Neural progenitor cell (in vitro differentiated cells): Measurements from ENCODE around the gene PMVK. TPM values are rescaled to one million over a fixed set of nuclear protein-coding genes. Genes with fewer than 3 reads are reported as not detected.

Experiments
- DNase-seq: peaks from one replicate; pipeline ENCODE4 v3.0.0-alpha.2; 2016; ENCODE audit warnings: low spot score
- H2AFZ ChIP-seq: fragments of 200-600 bp; sonication (generic); replicated peaks from 2 replicates; pipeline ENCODE4 v1.6.1; 2016; ENCODE audit warnings: antibody characterized with exemption
- H3F3A ChIP-seq: fragments of 200-600 bp; sonication (generic); 2 replicates; pipeline ENCODE4 v1.6.1; 2016; ENCODE audit warnings: antibody characterized with exemption, low read depth
- H3K27ac ChIP-seq: fragments of 200-600 bp; sonication (generic); 2 replicates; pipeline ENCODE4 v1.5.1; 2016; ENCODE audit warnings: mild to moderate bottlenecking
- H3K27me3 ChIP-seq: fragments of 200-600 bp; sonication (generic); 2 replicates; pipeline ENCODE4 v1.6.1; 2016; ENCODE audit warnings: mild to moderate bottlenecking, moderate library complexity
- H3K36me3 ChIP-seq: fragments of 200-600 bp; sonication (generic); 2 replicates; pipeline ENCODE4 v1.5.1; 2016
- H3K4me1 ChIP-seq: fragments of 200-600 bp; sonication (generic); 2 replicates; pipeline ENCODE4 v1.6.1; 2016; ENCODE audit warnings: mixed run types
- H3K4me2 ChIP-seq: fragments of 200-600 bp; sonication (generic); 2 replicates; pipeline ENCODE4 v1.6.1; 2016
- H3K4me3 ChIP-seq: fragments of 200-600 bp; sonication (generic); 2 replicates; pipeline ENCODE4 v1.5.1; 2016
- H3K79me2 ChIP-seq: fragments of 200-600 bp; sonication (generic); 2 replicates; pipeline ENCODE4 v1.6.1; 2016; ENCODE audit warnings: low read depth
- H3K9ac ChIP-seq: fragments of 200-600 bp; sonication (generic); 2 replicates; pipeline ENCODE4 v1.6.1; 2016
- H3K9me3 ChIP-seq: fragments of 200-600 bp; sonication (generic); 2 replicates; pipeline ENCODE4 v1.5.1; 2016; ENCODE audit warnings: low read depth
- H4K20me1 ChIP-seq: fragments of 200-600 bp; sonication (generic); 2 replicates; pipeline ENCODE4 v1.6.1; 2016; ENCODE audit warnings: low read depth
- H3K27ac Mint-ChIP-seq: 3 replicates; pipeline ENCODE4 v1.8.0; 2021; ENCODE audit warnings: mixed read lengths
- H3K27me3 Mint-ChIP-seq: 2 replicates; pipeline ENCODE4 v1.8.0; 2022; ENCODE audit warnings: low read depth, mild to moderate bottlenecking, inconsistent platforms, moderate library complexity, mixed read lengths; ENCODE audit not compliant: insufficient read depth
- H3K36me3 Mint-ChIP-seq: 3 replicates; pipeline ENCODE4 v1.8.0; 2021; ENCODE audit warnings: mixed read lengths
- H3K4me1 Mint-ChIP-seq: 3 replicates; pipeline ENCODE4 v1.8.0; 2021; ENCODE audit warnings: mixed read lengths
- H3K4me3 Mint-ChIP-seq: 3 replicates; pipeline ENCODE4 v1.8.0; 2021; ENCODE audit warnings: mild to moderate bottlenecking, moderate library complexity, mixed read lengths
- H3K9me3 Mint-ChIP-seq: 3 replicates; pipeline ENCODE4 v1.8.0; 2020; ENCODE audit warnings: mixed read lengths
- EZH2 ChIP-seq: fragments of 200-600 bp; sonication (generic); IDR thresholded peaks from 2 replicates; pipeline ENCODE4 v1.6.1; 2017; ENCODE audit warnings: antibody characterized with exemption, mild to moderate bottlenecking, moderate library complexity
- EZH2phosphoT487 ChIP-seq: fragments of 200-600 bp; sonication (generic); IDR thresholded peaks from 2 replicates; pipeline ENCODE4 v1.6.1; 2017; ENCODE audit warnings: antibody characterized with exemption
- total RNA-seq: library from RNA; depleted of rRNA; stranded (reverse); fragments of >200 nt; gene quantifications from 2 replicates; pipeline ENCODE4 v1.2.3, GENCODE V29; 2015; ENCODE audit warnings: low replicate concordance
- TF ChIP-seq, protein P1 (sequence below): fragments of 200-600 bp; sonication (generic); IDR thresholded peaks from 2 replicates; pipeline ENCODE4 v1.5.1; 2017; ENCODE audit warnings: antibody characterized with exemption, mild to moderate bottlenecking

Gene PMVK
- total RNA-seq, 1 donor from 2014 or later: 4.3 TPM

DNA sequence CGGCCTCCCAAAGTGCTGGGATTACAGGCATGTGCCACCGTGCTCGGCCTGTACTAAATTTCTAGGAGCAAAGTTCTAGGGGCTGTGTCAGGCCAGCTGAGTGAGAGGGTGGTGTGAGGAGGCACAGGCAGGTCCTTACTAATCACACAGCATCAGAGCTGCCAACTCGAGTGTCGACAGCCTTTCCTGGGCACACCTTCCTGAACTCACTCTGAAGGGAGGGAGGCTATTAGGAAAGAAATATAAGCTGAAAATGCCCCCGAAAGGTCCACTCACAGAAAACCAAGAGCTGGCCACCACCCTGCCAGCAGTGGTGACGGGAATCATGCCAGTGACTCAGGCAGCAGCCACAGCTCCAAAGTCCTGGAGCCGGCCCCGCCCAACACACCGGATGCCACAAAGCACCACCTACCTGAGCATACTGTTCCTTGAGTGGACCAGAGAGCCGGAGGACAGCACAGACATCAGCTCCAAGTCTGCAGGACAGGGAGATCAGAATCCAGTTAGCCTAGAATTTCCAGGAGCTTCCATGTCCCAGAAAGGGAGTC, 4.5 kb downstream of the PMVK start:
- Histone ChIP-seq H2AFZ (no peak overlapping the region), H3K36me3 (no peaks in the 10 kb centered on the region), H3K4me2 (no peak overlapping the region), H4K20me1 (no peaks in the 10 kb centered on the region), H3K9me3 (no peaks in the 10 kb centered on the region), H3K27ac (no peak overlapping the region), H3K4me3 (no peak overlapping the region), H3K79me2 (peaks cover 10% of the 10 kb centered on the region), H3K27me3 (no peaks in the 10 kb centered on the region), H3K4me1 (no peaks in the 10 kb centered on the region), H3F3A (peaks cover 7% of the 10 kb centered on the region), H3K9ac (no peak overlapping the region)
- no peak for DNase-seq
- H3K4me3 Mint-ChIP-seq: no peak overlapping the region
- H3K27ac Mint-ChIP-seq: no peak overlapping the region
- H3K9me3 Mint-ChIP-seq: no peaks in the 10 kb centered on the region
- peaks cover 8% of the 10 kb centered on the region for H3K27me3 Mint-ChIP-seq
- H3K4me1 Mint-ChIP-seq: peaks cover 16% of the 10 kb centered on the region
- TF ChIP-seq, protein P1, sequence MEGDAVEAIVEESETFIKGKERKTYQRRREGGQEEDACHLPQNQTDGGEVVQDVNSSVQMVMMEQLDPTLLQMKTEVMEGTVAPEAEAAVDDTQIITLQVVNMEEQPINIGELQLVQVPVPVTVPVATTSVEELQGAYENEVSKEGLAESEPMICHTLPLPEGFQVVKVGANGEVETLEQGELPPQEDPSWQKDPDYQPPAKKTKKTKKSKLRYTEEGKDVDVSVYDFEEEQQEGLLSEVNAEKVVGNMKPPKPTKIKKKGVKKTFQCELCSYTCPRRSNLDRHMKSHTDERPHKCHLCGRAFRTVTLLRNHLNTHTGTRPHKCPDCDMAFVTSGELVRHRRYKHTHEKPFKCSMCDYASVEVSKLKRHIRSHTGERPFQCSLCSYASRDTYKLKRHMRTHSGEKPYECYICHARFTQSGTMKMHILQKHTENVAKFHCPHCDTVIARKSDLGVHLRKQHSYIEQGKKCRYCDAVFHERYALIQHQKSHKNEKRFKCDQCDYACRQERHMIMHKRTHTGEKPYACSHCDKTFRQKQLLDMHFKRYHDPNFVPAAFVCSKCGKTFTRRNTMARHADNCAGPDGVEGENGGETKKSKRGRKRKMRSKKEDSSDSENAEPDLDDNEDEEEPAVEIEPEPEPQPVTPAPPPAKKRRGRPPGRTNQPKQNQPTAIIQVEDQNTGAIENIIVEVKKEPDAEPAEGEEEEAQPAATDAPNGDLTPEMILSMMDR: no peak
- no peak for TF ChIP-seq EZH2
- TF ChIP-seq EZH2phosphoT487: no peak
- peaks cover 9% of the 10 kb centered on the region for H3K36me3 Mint-ChIP-seq

DNA sequence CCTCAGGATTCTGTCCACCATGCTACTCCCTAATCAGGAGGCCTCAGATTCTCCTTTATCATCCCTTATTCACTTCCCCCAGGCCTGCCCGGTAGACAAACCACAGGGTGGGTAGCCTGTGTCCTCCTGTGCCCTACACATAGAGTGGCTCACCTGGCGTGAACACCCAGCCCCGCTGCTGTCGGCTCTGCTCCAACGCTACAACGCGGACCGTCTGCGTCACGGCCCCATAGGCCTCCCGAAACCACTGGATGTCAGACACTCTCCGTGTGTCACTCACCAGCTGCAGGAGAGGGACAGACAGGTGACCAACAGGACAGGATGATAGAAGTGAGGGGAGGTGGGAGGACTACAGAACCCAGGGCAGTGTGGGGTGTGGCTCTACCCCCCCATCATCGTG, 10.3 kb downstream of the PMVK start:
- no peaks in the 10 kb centered on the region for H3K4me1 Mint-ChIP-seq
- H3K79me2 ChIP-seq: no peaks in the 10 kb centered on the region
- H3K27ac Mint-ChIP-seq: no peak overlapping the region
- H3F3A ChIP-seq: no peaks in the 10 kb centered on the region
- no peaks in the 10 kb centered on the region for H3K27me3 ChIP-seq
- peak overlapping the region; percentile 49 for H3K4me3 Mint-ChIP-seq
- H2AFZ ChIP-seq: no peak overlapping the region
- TF ChIP-seq EZH2: no peak
- TF ChIP-seq, protein P1: no peak
- no peak for TF ChIP-seq EZH2phosphoT487
- no peak for DNase-seq
- peaks cover 26% of the 10 kb centered on the region for H3K36me3 Mint-ChIP-seq
- no peaks in the 10 kb centered on the region for H3K9me3 ChIP-seq
- H3K27me3 Mint-ChIP-seq: no peaks in the 10 kb centered on the region
- no peaks in the 10 kb centered on the region for H3K36me3 ChIP-seq
- H4K20me1 ChIP-seq: no peaks in the 10 kb centered on the region
- no peak overlapping the region for H3K9ac ChIP-seq
- no peaks in the 10 kb centered on the region for H3K4me1 ChIP-seq
- H3K4me2 ChIP-seq: no peak overlapping the region
- H3K4me3 ChIP-seq: no peak overlapping the region
- no peaks in the 10 kb centered on the region for H3K9me3 Mint-ChIP-seq
- no peak overlapping the region for H3K27ac ChIP-seq

DNA sequence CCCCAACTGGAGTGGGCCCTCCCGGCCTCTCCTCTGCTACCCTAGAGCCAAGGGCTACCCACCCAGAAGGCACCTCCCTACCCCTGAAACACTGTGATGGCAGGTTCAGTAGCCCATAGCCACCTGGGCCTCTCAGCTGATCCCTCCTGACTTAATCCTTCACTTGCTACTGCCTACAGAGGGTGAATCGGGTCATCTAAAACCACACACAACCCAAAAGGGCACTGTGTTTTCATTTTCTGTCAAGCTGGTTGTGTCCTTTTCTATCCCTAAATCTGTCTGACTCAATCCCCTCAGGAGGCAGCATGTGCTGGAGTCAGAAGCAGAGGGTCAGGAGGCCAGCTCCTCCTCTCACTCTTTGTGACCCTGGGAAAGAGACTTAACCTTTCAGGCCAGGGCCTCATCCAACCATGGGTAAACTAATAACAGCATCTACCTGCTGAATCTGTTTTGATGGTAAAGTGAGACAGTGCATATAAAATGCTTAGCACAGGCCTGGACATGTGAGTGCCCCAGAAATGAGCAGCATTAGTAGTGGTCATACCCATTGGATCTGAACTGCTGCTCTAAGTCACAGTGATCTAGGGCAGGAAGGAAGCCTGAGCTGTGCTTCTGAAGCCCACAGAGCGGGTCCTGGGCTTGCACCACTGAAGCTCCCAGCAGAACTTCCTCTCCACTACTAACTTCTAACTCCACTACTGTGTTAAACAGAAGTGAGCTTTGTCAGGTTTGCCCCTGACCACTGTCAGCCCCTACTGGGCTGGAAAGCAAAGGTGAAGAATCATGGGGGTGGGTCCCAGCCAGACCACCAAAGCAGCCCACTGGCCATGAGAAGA, 11.0 kb downstream of the PMVK start:
- no peak for DNase-seq
- Mint-ChIP-seq H3K36me3 (peaks cover 26% of the 10 kb centered on the region), H3K4me3 (no peak overlapping the region), H3K9me3 (no peaks in the 10 kb centered on the region), H3K27ac (no peak overlapping the region), H3K27me3 (no peaks in the 10 kb centered on the region), H3K4me1 (no peaks in the 10 kb centered on the region)
- TF ChIP-seq EZH2 (no peak), EZH2phosphoT487 (no peak)
- TF ChIP-seq, protein P1: no peak
- Histone ChIP-seq H4K20me1 (no peaks in the 10 kb centered on the region), H3K27ac (no peak overlapping the region), H3F3A (no peaks in the 10 kb centered on the region), H2AFZ (no peak overlapping the region), H3K4me3 (no peak overlapping the region), H3K9me3 (no peaks in the 10 kb centered on the region), H3K36me3 (no peaks in the 10 kb centered on the region), H3K4me2 (no peak overlapping the region), H3K79me2 (no peaks in the 10 kb centered on the region), H3K9ac (no peak overlapping the region), H3K27me3 (no peaks in the 10 kb centered on the region), H3K4me1 (no peaks in the 10 kb centered on the region)
